Neuronal stem cell (in vitro differentiated cells): ENCODE measurements around the gene SAT1.

Experiments used
- DNase-seq: peaks from one replicate; pipeline ENCODE4 v3.0.0-alpha.2; 2013; ENCODE audit warnings: low spot score
- H2AFZ ChIP-seq: one replicate; pipeline ENCODE4 v1.6.1; 2013; ENCODE audit warnings: mild to moderate bottlenecking, low read length, inconsistent platforms
- H2AK5ac ChIP-seq: 2 replicates; pipeline ENCODE4 v1.6.1; 2013; ENCODE audit warnings: low read depth, mild to moderate bottlenecking, inconsistent platforms, low read length, moderate library complexity, mixed read lengths
- H2BK120ac ChIP-seq: 2 replicates; pipeline ENCODE4 v1.6.1; 2013; ENCODE audit warnings: low read depth, mild to moderate bottlenecking, inconsistent platforms, low read length, moderate library complexity, mixed read lengths
- H2BK12ac ChIP-seq: one replicate; pipeline ENCODE4 v1.6.1; 2013; ENCODE audit warnings: low read length, inconsistent platforms
- H2BK15ac ChIP-seq: 2 replicates; pipeline ENCODE4 v1.6.1; 2013; ENCODE audit warnings: mild to moderate bottlenecking, low read length, inconsistent platforms, mixed read lengths
- H2BK5ac ChIP-seq: one replicate; pipeline ENCODE4 v1.6.1; 2013; ENCODE audit warnings: inconsistent platforms, mild to moderate bottlenecking, low read length, moderate library complexity
- H3K14ac ChIP-seq: one replicate; pipeline ENCODE4 v1.6.1; 2013; ENCODE audit warnings: low read length, inconsistent platforms
- H3K18ac ChIP-seq: 2 replicates; pipeline ENCODE4 v1.6.1; 2013; ENCODE audit warnings: low read length, inconsistent platforms
- H3K23ac ChIP-seq: 2 replicates; pipeline ENCODE4 v1.6.1; 2013; ENCODE audit warnings: low read depth, mild to moderate bottlenecking, mixed read lengths, low read length, inconsistent platforms; ENCODE audit not compliant: poor library complexity
- H3K27ac ChIP-seq: replicated peaks from 3 replicates; pipeline ENCODE4 v1.5.1; 2013; ENCODE audit warnings: low read length, inconsistent platforms
- H3K27me3 ChIP-seq, 3 experiments: 2 replicates each; pipeline ENCODE4 v1.6.1; 2013; ENCODE audit warnings: low read length in 3 of 3, mild to moderate bottlenecking in 2 of 3, inconsistent platforms in 1 of 3, low read depth in 1 of 3, mixed read lengths in 1 of 3, moderate library complexity in 1 of 3; ENCODE audit not compliant: control insufficient read depth in 3 of 3, insufficient read depth in 3 of 3
- H3K36me3 ChIP-seq, 2 donors: replicated peaks in 1 of 2; 2 replicates each; pipeline ENCODE4 v1.6.1; 2013; ENCODE audit warnings: low read length in 2 of 2; ENCODE audit not compliant: control insufficient read depth in 2 of 2, insufficient read depth in 2 of 2
- H3K4ac ChIP-seq: 2 replicates; pipeline ENCODE4 v1.6.1; 2013; ENCODE audit warnings: inconsistent platforms, mild to moderate bottlenecking, low read length, moderate library complexity
- H3K4me1 ChIP-seq, 2 donors: 1 replicate in 1 of 2; 2 replicates in 1 of 2; pipeline ENCODE4 v1.6.1; 2013; ENCODE audit warnings: low read length in 2 of 2, low read depth in 1 of 2; ENCODE audit not compliant: control insufficient read depth in 2 of 2, insufficient read depth in 1 of 2
- H3K4me2 ChIP-seq: one replicate; pipeline ENCODE4 v1.6.1; 2013; ENCODE audit warnings: mild to moderate bottlenecking, low read length, inconsistent platforms; ENCODE audit not compliant: insufficient read depth, poor library complexity, severe bottlenecking
- H3K4me3 ChIP-seq, 2 donors: 2 replicates each; pipeline ENCODE4 v1.5.1; 2013; ENCODE audit warnings: low read length in 2 of 2, mild to moderate bottlenecking in 2 of 2, inconsistent platforms in 1 of 2, moderate library complexity in 1 of 2
- H3K79me1 ChIP-seq: one replicate; pipeline ENCODE4 v1.6.1; 2013; ENCODE audit warnings: low read depth, mild to moderate bottlenecking, inconsistent platforms, low read length, moderate library complexity
- H3K9ac ChIP-seq: one replicate; pipeline ENCODE4 v1.6.1; 2013; ENCODE audit warnings: mild to moderate bottlenecking, low read depth, low read length, inconsistent platforms; ENCODE audit not compliant: poor library complexity
- H3K9me3 ChIP-seq, 2 donors: replicated peaks in 1 of 2; 2 replicates each; pipeline versions ENCODE3 to v1.6.1; 2013; ENCODE audit warnings: low read length in 2 of 2, mild to moderate bottlenecking in 2 of 2, inconsistent platforms in 1 of 2, low read depth in 1 of 2, mixed read lengths in 1 of 2, moderate library complexity in 1 of 2; ENCODE audit not compliant: control insufficient read depth in 2 of 2, insufficient read depth in 1 of 2
- H4K8ac ChIP-seq: one replicate; pipeline ENCODE4 v1.6.1; 2013; ENCODE audit warnings: low read depth, mild to moderate bottlenecking, inconsistent platforms, low read length, moderate library complexity
- H4K91ac ChIP-seq: one replicate; pipeline ENCODE4 v1.6.1; 2013; ENCODE audit warnings: low read length, low read depth, mild to moderate bottlenecking, inconsistent platforms; ENCODE audit not compliant: poor library complexity
- WGBS, 2 donors: extraction: QIAGEN DNeasy Blood & Tissue Kit; methylation state at CpG; one replicate each; pipeline ENCODE4 v1.1.7; 2013; ENCODE audit warnings: missing lambda C conversion rate in 2 of 2, mixed read lengths in 1 of 2; ENCODE audit not compliant: insufficient read length in 2 of 2, insufficient replicate concordance in 1 of 2; ENCODE audit errors: extremely low coverage in 2 of 2; 5-methylcytosine and 5-hydroxymethylcytosine counted together

Gene SAT1

GRCh38 chrX:23820235-23820782 lies 37.3 kb downstream of the SAT1 start:
- H3K79me1 ChIP-seq, result no peaks in the 10 kb centered on the region
- no peak overlapping the region for H3K4me3 ChIP-seq
- H3K4ac ChIP-seq, result no peak overlapping the region
- no CpG with 5 or more reads among the region's 6 CpGs for WGBS, 2 donors
- H3K4me2 ChIP-seq, result no peak overlapping the region
- H3K9me3 ChIP-seq, result no peaks in the 10 kb centered on the region
- no peak overlapping the region for H4K8ac ChIP-seq
- no peak overlapping the region for H4K91ac ChIP-seq
- H2AK5ac ChIP-seq, result no peak overlapping the region
- no peaks in the 10 kb centered on the region for H3K4me1 ChIP-seq
- H2BK120ac ChIP-seq, result no peak overlapping the region
- H3K18ac ChIP-seq, result no peak overlapping the region
- H2AFZ ChIP-seq, result no peak overlapping the region
- DNase-seq, result no peak
- H3K27ac ChIP-seq, result no peak overlapping the region
- H2BK15ac ChIP-seq, result no peak overlapping the region
- no peak overlapping the region for H3K23ac ChIP-seq
- H3K14ac ChIP-seq, result no peak overlapping the region
- H3K9ac ChIP-seq, result no peak overlapping the region
- no peak overlapping the region for H2BK12ac ChIP-seq
- no peaks in the 10 kb centered on the region for H3K27me3 ChIP-seq
- H2BK5ac ChIP-seq, result no peak overlapping the region
- no peaks in the 10 kb centered on the region for H3K36me3 ChIP-seq

- Histone ChIP-seq H2BK12ac (no peak overlapping the region), H2AFZ (no peak overlapping the region), H2AK5ac (no peak overlapping the region), H4K8ac (no peak overlapping the region), H3K27me3 (no peaks in the 10 kb centered on the region), H3K4me3 (no peak overlapping the region), H2BK120ac (no peak overlapping the region), H3K36me3 (no peaks in the 10 kb centered on the region), H4K91ac (no peak overlapping the region), H3K23ac (no peak overlapping the region), H3K9ac (no peak overlapping the region), H3K18ac (no peak overlapping the region), H3K14ac (no peak overlapping the region), H3K4me1 (no peaks in the 10 kb centered on the region), H3K79me1 (no peaks in the 10 kb centered on the region), H3K9me3 (no peaks in the 10 kb centered on the region), H3K4me2 (no peak overlapping the region), H2BK15ac (no peak overlapping the region), H2BK5ac (no peak overlapping the region), H3K4ac (no peak overlapping the region), H3K27ac (no peak overlapping the region)
- no CpG with 5 or more reads among the region's 2 CpGs for WGBS, 2 donors
- DNase-seq, result no peak
Measured at GRCh38 chrX:23821847-23822246, 38.9 kb downstream of the SAT1 start.

GRCh38 chrX:23822397-23822796 lies 39.4 kb downstream of the SAT1 start:
- Histone ChIP-seq H2AK5ac (no peak overlapping the region), H2BK120ac (no peak overlapping the region), H3K18ac (no peak overlapping the region), H3K23ac (no peak overlapping the region), H3K36me3 (no peaks in the 10 kb centered on the region), H3K9ac (no peak overlapping the region), H3K27me3 (no peaks in the 10 kb centered on the region), H3K4me2 (no peak overlapping the region), H3K27ac (no peak overlapping the region), H3K4me1 (no peaks in the 10 kb centered on the region), H2BK5ac (no peak overlapping the region), H3K4ac (no peak overlapping the region), H3K79me1 (no peaks in the 10 kb centered on the region), H3K9me3 (no peaks in the 10 kb centered on the region), H4K91ac (no peak overlapping the region), H2BK12ac (no peak overlapping the region), H3K14ac (no peak overlapping the region), H4K8ac (no peak overlapping the region), H2AFZ (peak overlapping the region; percentile 73), H3K4me3 (no peak overlapping the region), H2BK15ac (no peak overlapping the region)
- DNase-seq, result no peak
- WGBS, 2 donors, result no CpG with 5 or more reads among the region's 3 CpGs

GRCh38 chrX:23822841-23823240 lies 39.9 kb downstream of the SAT1 start:
- H3K4me1 ChIP-seq, result no peaks in the 10 kb centered on the region
- H3K36me3 ChIP-seq, result no peaks in the 10 kb centered on the region
- H3K23ac ChIP-seq, result no peak overlapping the region
- no peak overlapping the region for H3K9ac ChIP-seq
- no peaks in the 10 kb centered on the region for H3K9me3 ChIP-seq
- no peak overlapping the region for H3K27ac ChIP-seq
- H3K27me3 ChIP-seq, result no peaks in the 10 kb centered on the region
- no CpG with 5 or more reads among the region's 6 CpGs for WGBS, 2 donors
- no peak overlapping the region for H2AK5ac ChIP-seq
- no peak overlapping the region for H4K8ac ChIP-seq
- no peak overlapping the region for H2BK5ac ChIP-seq
- no peak overlapping the region for H2BK120ac ChIP-seq
- DNase-seq, result no peak
- peak overlapping the region; percentile 73 for H2AFZ ChIP-seq
- H3K79me1 ChIP-seq, result no peaks in the 10 kb centered on the region
- no peak overlapping the region for H2BK12ac ChIP-seq
- H3K4me3 ChIP-seq, result no peak overlapping the region
- H3K18ac ChIP-seq, result no peak overlapping the region
- no peak overlapping the region for H3K4ac ChIP-seq
- H2BK15ac ChIP-seq, result no peak overlapping the region
- H3K4me2 ChIP-seq, result no peak overlapping the region
- no peak overlapping the region for H3K14ac ChIP-seq
- H4K91ac ChIP-seq, result no peak overlapping the region
